ENCODE data around the gene IDH2. TPM values are rescaled to one million over a fixed set of nuclear protein-coding genes. Genes with fewer than 3 reads are reported as not detected.

Gene IDH2
- total and polyA plus RNA-seq, 2 donors (not counting 3 experiments of a cell fraction or from before 2014, with no cell fraction given): 123 to 127 TPM

DNA sequence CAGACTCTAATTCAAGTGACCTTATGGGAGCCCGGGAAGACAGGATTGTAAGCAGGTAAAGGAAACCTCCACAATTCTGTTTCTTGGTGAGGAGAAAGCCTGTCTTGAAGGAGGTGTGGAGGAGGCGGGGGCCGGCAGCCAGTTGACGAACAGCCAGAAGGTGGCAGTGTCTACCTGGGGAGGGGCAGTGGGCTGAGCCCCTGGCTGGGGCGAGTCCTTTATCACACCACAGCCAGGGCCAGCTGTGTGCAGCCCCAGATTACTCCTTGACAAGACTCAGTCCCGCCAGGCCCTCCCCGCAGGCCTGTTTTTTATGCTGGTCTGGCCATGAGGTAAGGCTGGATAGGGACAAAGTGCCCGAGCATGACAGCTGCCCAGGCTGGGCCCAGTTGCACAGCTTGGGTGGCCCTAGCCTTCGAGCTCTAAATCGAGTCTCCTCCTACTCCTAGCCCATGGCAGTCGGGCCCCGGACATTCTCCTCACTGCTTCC lies 40.9 kb upstream of the IDH2 start:
- ChIA-PET CTCF (interaction anchor here (0.7 to 4.1 kb wide), 8 partner anchors 9 to 158 kb away, joined by 3 to 38 read pairs (median 4); no protein-coding TSS in a partner anchor), POLR2A (interaction anchor here (0.7 kb wide), 2 partner anchors 139 to 151 kb away, joined by 3 to 4 read pairs; no protein-coding TSS in a partner anchor)
- Histone ChIP-seq H3K36me3 (ENCODE audit: control insufficient read depth in 2 of 2, extremely low read depth in 1 of 2, insufficient read depth in 2 of 2, low read length in 2 of 2) (no peaks in the 10 kb centered on the region), H3K9me1 (replicated peaks; ENCODE audit: control insufficient read depth, extremely low read depth, insufficient read depth, low read length) (no peaks in the 10 kb centered on the region), H4K20me1 (replicated peaks; ENCODE audit: control insufficient read depth, extremely low read depth, insufficient read depth, low read length) (no peaks in the 10 kb centered on the region), H3K9ac (replicated peaks; ENCODE audit: extremely low read depth, insufficient read depth, low read length) (no peak overlapping the region), H3K4me2 (ENCODE audit: insufficient read depth, low read length) (no peak overlapping the region), H3K9me3 (replicated peaks; ENCODE audit: control insufficient read depth, insufficient read depth, low read length) (no peaks in the 10 kb centered on the region), H3K4me1 (ENCODE audit: control insufficient read depth, extremely low read depth, insufficient read depth, low read length) (peaks cover 2% of the 10 kb centered on the region), H3K4me3 (replicated peaks in 1 of 3; ENCODE audit: insufficient read depth in 1 of 3, low read depth in 1 of 3, low read length in 3 of 3) (no peak overlapping the region), H2AFZ (ENCODE audit: low read depth, low read length) (peak overlapping the region; percentile 70), H3K27ac (ENCODE audit: insufficient read depth, low read depth, low read length) (no peak overlapping the region), H3K27me3 (ENCODE audit: control insufficient read depth in 2 of 2, insufficient read depth in 2 of 2, low read length in 2 of 2) (no peaks in the 10 kb centered on the region), H3K79me2 (ENCODE audit: control insufficient read depth, insufficient read depth, low read length) (no peaks in the 10 kb centered on the region)
- no TSS peak for BruUV-seq (replicated peaks)
- dilution Hi-C loops (cut with MboI; ENCODE audit: extremely low pct_ligation_motif_present, low sequenced_read_pairs) (loop anchor here (10.0 kb wide), 1 partner anchor 72 kb away; no protein-coding TSS in a partner anchor), intact Hi-C loops (cut with micrococcal nuclease) (loop anchor here (1.0 kb wide), 1 partner anchor 78 kb away; no protein-coding TSS in a partner anchor)
- TF ChIP-seq JUN (IDR thresholded peaks at IDR 0.05; ENCODE audit: borderline replicate concordance, insufficient read depth, insufficient read length, low read depth) (no peak), POLR2A (IDR thresholded peaks at IDR 0.05; ENCODE audit: low read depth, low read length) (no peak), FOS (IDR thresholded peaks at IDR 0.05; ENCODE audit: borderline replicate concordance, insufficient read depth, low read length) (no peak), GATA2 (IDR thresholded peaks at IDR 0.05; ENCODE audit: insufficient read depth, insufficient read length, low read depth, low read length) (no peak), MYC (IDR thresholded peaks at IDR 0.05; ENCODE audit: low read depth, low read length) (no peak), EZH2 (IDR thresholded peaks at IDR 0.05; ENCODE audit: borderline replicate concordance, low read depth, low read length, severe bottlenecking) (no peak)
- TF ChIP-seq, protein P1, sequence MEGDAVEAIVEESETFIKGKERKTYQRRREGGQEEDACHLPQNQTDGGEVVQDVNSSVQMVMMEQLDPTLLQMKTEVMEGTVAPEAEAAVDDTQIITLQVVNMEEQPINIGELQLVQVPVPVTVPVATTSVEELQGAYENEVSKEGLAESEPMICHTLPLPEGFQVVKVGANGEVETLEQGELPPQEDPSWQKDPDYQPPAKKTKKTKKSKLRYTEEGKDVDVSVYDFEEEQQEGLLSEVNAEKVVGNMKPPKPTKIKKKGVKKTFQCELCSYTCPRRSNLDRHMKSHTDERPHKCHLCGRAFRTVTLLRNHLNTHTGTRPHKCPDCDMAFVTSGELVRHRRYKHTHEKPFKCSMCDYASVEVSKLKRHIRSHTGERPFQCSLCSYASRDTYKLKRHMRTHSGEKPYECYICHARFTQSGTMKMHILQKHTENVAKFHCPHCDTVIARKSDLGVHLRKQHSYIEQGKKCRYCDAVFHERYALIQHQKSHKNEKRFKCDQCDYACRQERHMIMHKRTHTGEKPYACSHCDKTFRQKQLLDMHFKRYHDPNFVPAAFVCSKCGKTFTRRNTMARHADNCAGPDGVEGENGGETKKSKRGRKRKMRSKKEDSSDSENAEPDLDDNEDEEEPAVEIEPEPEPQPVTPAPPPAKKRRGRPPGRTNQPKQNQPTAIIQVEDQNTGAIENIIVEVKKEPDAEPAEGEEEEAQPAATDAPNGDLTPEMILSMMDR (IDR thresholded peaks at IDR 0.05; ENCODE audit: extremely low read depth in 1 of 2, insufficient read depth in 1 of 2, low read depth in 1 of 2, low read length in 2 of 2): peak; percentile 53 to 75
- TF ChIP-seq, protein P2, sequence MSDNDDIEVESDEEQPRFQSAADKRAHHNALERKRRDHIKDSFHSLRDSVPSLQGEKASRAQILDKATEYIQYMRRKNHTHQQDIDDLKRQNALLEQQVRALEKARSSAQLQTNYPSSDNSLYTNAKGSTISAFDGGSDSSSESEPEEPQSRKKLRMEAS (IDR thresholded peaks at IDR 0.05; ENCODE audit: insufficient read depth, insufficient read length): no peak
- DNase-seq (ENCODE audit: low read depth, low spot score): peak; percentile 60
- peak; percentile 37 for FAIRE-seq

All from endothelial cell of umbilical vein (primary cell).